PFSK-1 (cell line): ENCODE results near the gene GMCL2.

Experiments used
- FOXP2 ChIP-seq: optimal IDR thresholded peaks from 2 replicates; pipeline ENCODE3; 2011; ENCODE audit warnings: borderline replicate concordance, control low read depth, inconsistent platforms; ENCODE audit not compliant: insufficient read depth; ENCODE audit errors: extremely low read length, extremely low read depth
- POLR2AphosphoS5 ChIP-seq: IDR thresholded peaks from 2 replicates; pipeline ENCODE4 v1.6.1; 2012; ENCODE audit warnings: low read depth, mild to moderate bottlenecking, control low read depth, low read length, moderate library complexity
- SIN3A ChIP-seq: IDR thresholded peaks from 2 replicates; pipeline ENCODE4 v1.6.1; 2012; ENCODE audit warnings: mild to moderate bottlenecking, low read length, moderate library complexity, borderline replicate concordance; ENCODE audit not compliant: insufficient read depth
- TAF1 ChIP-seq: IDR thresholded peaks from 2 replicates; pipeline ENCODE4 v1.6.1; 2012; ENCODE audit warnings: low read length, control low read depth, borderline replicate concordance; ENCODE audit not compliant: insufficient read depth
- TF ChIP-seq, protein P1 (sequence below), 2 experiments: IDR thresholded peaks; 2 replicates each; pipeline versions ENCODE4 v1.6.1 to v1.8.0; 2011 to 2012; ENCODE audit warnings: low read depth in 2 of 2, low read length in 2 of 2, control low read depth in 1 of 2, inconsistent platforms in 1 of 2, mild to moderate bottlenecking in 1 of 2, moderate library complexity in 1 of 2; ENCODE audit not compliant: insufficient read depth in 1 of 2

Gene GMCL2

GRCh38 chr5:178234750-178235587 is 47.8 kb upstream of the GMCL2 start:
- TF ChIP-seq SIN3A (no peak), FOXP2 (no peak), POLR2AphosphoS5 (no peak), TAF1 (no peak)
- TF ChIP-seq, protein P1, sequence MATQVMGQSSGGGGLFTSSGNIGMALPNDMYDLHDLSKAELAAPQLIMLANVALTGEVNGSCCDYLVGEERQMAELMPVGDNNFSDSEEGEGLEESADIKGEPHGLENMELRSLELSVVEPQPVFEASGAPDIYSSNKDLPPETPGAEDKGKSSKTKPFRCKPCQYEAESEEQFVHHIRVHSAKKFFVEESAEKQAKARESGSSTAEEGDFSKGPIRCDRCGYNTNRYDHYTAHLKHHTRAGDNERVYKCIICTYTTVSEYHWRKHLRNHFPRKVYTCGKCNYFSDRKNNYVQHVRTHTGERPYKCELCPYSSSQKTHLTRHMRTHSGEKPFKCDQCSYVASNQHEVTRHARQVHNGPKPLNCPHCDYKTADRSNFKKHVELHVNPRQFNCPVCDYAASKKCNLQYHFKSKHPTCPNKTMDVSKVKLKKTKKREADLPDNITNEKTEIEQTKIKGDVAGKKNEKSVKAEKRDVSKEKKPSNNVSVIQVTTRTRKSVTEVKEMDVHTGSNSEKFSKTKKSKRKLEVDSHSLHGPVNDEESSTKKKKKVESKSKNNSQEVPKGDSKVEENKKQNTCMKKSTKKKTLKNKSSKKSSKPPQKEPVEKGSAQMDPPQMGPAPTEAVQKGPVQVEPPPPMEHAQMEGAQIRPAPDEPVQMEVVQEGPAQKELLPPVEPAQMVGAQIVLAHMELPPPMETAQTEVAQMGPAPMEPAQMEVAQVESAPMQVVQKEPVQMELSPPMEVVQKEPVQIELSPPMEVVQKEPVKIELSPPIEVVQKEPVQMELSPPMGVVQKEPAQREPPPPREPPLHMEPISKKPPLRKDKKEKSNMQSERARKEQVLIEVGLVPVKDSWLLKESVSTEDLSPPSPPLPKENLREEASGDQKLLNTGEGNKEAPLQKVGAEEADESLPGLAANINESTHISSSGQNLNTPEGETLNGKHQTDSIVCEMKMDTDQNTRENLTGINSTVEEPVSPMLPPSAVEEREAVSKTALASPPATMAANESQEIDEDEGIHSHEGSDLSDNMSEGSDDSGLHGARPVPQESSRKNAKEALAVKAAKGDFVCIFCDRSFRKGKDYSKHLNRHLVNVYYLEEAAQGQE (IDR thresholded peaks at IDR 0.05; ENCODE audit: insufficient read depth in 1 of 2, low read depth in 2 of 2, low read length in 2 of 2): no peak

GRCh38 chr5:178234121-178234749 is 47.1 kb upstream of the GMCL2 start:
- no peak for TF ChIP-seq TAF1

GRCh38 chr5:178232920-178233429 is 45.8 kb upstream of the GMCL2 start:
- TF ChIP-seq FOXP2 (no peak), TAF1 (no peak)

- TF ChIP-seq TAF1: 0 out of 2 replicates have a peak, but pooled peaks have one; percentile 22
- TF ChIP-seq, protein P1 (IDR thresholded peaks at IDR 0.05; ENCODE audit: insufficient read depth in 1 of 2, low read depth in 2 of 2, low read length in 2 of 2): no peak
- no peak for TF ChIP-seq FOXP2
These were observed 45.2 kb upstream of the GMCL2 start, which contains the start of gene PHYKPL for GRCh38 chr5:178232124-178232919. Gene PHYKPL, minus strand, starts transcription at chr5:178232802. Its CDS starts 252 bp downstream, at chr5:178232550.

- TF ChIP-seq SIN3A (no peak), POLR2AphosphoS5 (no peak), FOXP2 (no peak), TAF1 (no peak)
- TF ChIP-seq, protein P1 (IDR thresholded peaks at IDR 0.05; ENCODE audit: insufficient read depth in 1 of 2, low read depth in 2 of 2, low read length in 2 of 2): no peak
These were observed 44.5 kb upstream of the GMCL2 start for GRCh38 chr5:178231539-178232123.
